Measurements from ENCODE around the gene SAMD14.

DNA sequence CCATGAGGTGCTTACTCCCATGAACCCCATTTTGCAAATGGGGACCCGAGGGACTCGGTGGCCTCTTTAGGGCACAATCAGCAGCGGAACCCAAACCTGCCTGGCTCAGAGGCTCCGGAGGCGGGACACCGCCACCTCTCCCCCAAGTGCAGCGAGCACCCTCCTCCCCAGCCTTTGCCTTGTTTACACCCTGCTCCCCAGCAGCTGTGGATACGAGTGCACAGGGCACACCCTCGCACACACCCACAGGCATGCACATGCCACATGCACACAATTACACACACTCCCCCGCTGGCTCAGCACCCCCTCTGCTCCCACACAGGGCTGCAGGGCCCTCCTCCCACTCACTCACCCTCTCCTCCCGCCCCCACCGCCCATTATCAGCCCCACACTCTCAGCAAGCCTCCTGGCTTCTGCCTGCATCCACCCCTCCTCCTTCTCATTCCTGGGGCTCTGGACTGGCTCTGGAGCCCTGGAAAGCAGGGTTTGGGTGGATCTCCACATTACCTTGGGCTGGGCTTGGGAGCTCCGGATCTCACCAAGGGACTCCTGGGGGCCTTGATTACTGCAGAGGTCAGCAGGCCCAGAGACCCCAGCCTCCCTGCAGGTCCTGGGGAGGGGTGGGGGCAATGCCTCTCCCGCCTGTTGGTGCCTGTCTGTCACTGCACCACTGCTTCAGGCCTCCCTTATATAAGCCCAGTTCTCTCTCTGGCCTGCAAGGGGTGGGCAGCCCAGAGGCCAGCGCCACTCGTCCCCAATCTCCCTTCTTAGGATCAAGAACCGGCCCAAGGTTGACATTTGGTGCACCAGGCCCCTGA lies 28.4 kb downstream of the SAMD14 start:
- TF ChIP-seq, protein P1, sequence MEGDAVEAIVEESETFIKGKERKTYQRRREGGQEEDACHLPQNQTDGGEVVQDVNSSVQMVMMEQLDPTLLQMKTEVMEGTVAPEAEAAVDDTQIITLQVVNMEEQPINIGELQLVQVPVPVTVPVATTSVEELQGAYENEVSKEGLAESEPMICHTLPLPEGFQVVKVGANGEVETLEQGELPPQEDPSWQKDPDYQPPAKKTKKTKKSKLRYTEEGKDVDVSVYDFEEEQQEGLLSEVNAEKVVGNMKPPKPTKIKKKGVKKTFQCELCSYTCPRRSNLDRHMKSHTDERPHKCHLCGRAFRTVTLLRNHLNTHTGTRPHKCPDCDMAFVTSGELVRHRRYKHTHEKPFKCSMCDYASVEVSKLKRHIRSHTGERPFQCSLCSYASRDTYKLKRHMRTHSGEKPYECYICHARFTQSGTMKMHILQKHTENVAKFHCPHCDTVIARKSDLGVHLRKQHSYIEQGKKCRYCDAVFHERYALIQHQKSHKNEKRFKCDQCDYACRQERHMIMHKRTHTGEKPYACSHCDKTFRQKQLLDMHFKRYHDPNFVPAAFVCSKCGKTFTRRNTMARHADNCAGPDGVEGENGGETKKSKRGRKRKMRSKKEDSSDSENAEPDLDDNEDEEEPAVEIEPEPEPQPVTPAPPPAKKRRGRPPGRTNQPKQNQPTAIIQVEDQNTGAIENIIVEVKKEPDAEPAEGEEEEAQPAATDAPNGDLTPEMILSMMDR (IDR thresholded peaks at IDR 0.05) = no peak
- TF ChIP-seq EZH2 (IDR thresholded peaks at IDR 0.05; ENCODE audit: borderline replicate concordance, insufficient read depth, low read depth, low read length, poor library complexity, severe bottlenecking) = no peak
